Endodermal cell (in vitro differentiated cells): ENCODE measurements around the gene CYB5R3. TPM values are rescaled to one million over a fixed set of nuclear protein-coding genes. Genes with fewer than 3 reads are reported as not detected.
A peak's percentile ranks its signal among the peaks of the same experiment; 100 is the strongest.

Experiments
- DNase-seq: peaks from one replicate; pipeline ENCODE4 v3.0.0-alpha.2; 2017
- H3K27ac ChIP-seq: 2 replicates; pipeline ENCODE4 v1.5.1; 2013; ENCODE audit warnings: mild to moderate bottlenecking, low read depth, low read length, moderate library complexity
- H3K27me3 ChIP-seq: 2 replicates; pipeline ENCODE4 v1.6.1; 2013; ENCODE audit warnings: mild to moderate bottlenecking, low read length, moderate library complexity; ENCODE audit not compliant: insufficient read depth, control insufficient read depth, poor library complexity, severe bottlenecking
- H3K36me3 ChIP-seq: 2 replicates; pipeline ENCODE4 v1.7.0; 2013; ENCODE audit warnings: mild to moderate bottlenecking, low read length, moderate library complexity; ENCODE audit not compliant: control insufficient read depth, insufficient read depth
- H3K4me1 ChIP-seq: one replicate; pipeline ENCODE4 v1.7.0; 2013; ENCODE audit warnings: low read length; ENCODE audit not compliant: control insufficient read depth, insufficient read depth
- H3K4me3 ChIP-seq: 2 replicates; pipeline ENCODE4 v1.5.1; 2013; ENCODE audit warnings: mild to moderate bottlenecking, low read length, moderate library complexity
- H3K9ac ChIP-seq: 2 replicates; pipeline ENCODE4 v1.6.1; 2013; ENCODE audit warnings: mild to moderate bottlenecking, low read length, moderate library complexity; ENCODE audit not compliant: poor library complexity, severe bottlenecking; ENCODE audit errors: extremely low read depth
- H3K9me3 ChIP-seq: 2 replicates; pipeline ENCODE4 v1.6.1; 2013; ENCODE audit warnings: mild to moderate bottlenecking, low read length, moderate library complexity; ENCODE audit not compliant: control insufficient read depth
- H3K27ac Mint-ChIP-seq: 2 replicates; pipeline ENCODE4 v1.8.0; 2020; ENCODE audit warnings: mixed read lengths
- H3K27me3 Mint-ChIP-seq: 2 replicates; pipeline ENCODE4 v1.8.0; 2021; ENCODE audit warnings: mild to moderate bottlenecking, mixed read lengths; ENCODE audit not compliant: insufficient read depth
- H3K36me3 Mint-ChIP-seq: 2 replicates; pipeline ENCODE4 v1.8.0; 2020; ENCODE audit warnings: low read depth, mixed read lengths
- H3K4me1 Mint-ChIP-seq: 2 replicates; pipeline ENCODE4 v1.8.0; 2020; ENCODE audit warnings: mixed read lengths
- H3K4me3 Mint-ChIP-seq: 2 replicates; pipeline ENCODE4 v1.8.0; 2020; ENCODE audit warnings: mild to moderate bottlenecking, moderate library complexity, mixed read lengths
- H3K9me3 Mint-ChIP-seq: 2 replicates; pipeline ENCODE4 v1.8.0; 2020; ENCODE audit warnings: mild to moderate bottlenecking, mixed read lengths
- CTCF ChIP-seq: fragments of 200-600 bp; sonication (generic); conservative IDR thresholded peaks from 2 replicates; pipeline ENCODE4 v1.5.0; 2021; ENCODE audit warnings: antibody characterized with exemption, mild to moderate bottlenecking
- WGBS, 2 experiments: methylation state at CpG; one replicate each; pipeline versions ENCODE4 v1.1.5 to v1.1.7; 2013; ENCODE audit warnings: missing lambda C conversion rate in 2 of 2, mixed read lengths in 1 of 2; ENCODE audit not compliant: insufficient coverage in 1 of 2, insufficient read length in 1 of 2; 5-methylcytosine and 5-hydroxymethylcytosine counted together
- total RNA-seq, 2 donors: library from RNA; stranded (reverse); fragmentation: NEBNext Ultra II Directional in 1 of 2; extraction: Animal tissue kit (Norgen Biotek cat#: 25700) in 1 of 2; gene quantifications; 2 replicates in 1 of 2; 3 replicates in 1 of 2; pipeline ENCODE4 v1.2.1, GENCODE V29; 2021

CYB5R3 gene
- total RNA-seq, 2 donors from 2014 or later, result 89.5 to 92.4 TPM

GRCh38 chr22:42635531-42635930 lies 13.7 kb downstream of the CYB5R3 start:
- H3K9me3 Mint-ChIP-seq, result no peaks in the 10 kb centered on the region
- Histone ChIP-seq H3K4me3 (no peak overlapping the region), H3K9ac (no peak overlapping the region), H3K27ac (no peak overlapping the region), H3K36me3 (peaks cover 8% of the 10 kb centered on the region), H3K4me1 (no peaks in the 10 kb centered on the region), H3K27me3 (no peaks in the 10 kb centered on the region), H3K9me3 (no peaks in the 10 kb centered on the region)
- H3K27ac Mint-ChIP-seq, result no peak overlapping the region
- DNase-seq, result no peak
- no peak for TF ChIP-seq CTCF
- H3K27me3 Mint-ChIP-seq, result no peaks in the 10 kb centered on the region
- H3K4me3 Mint-ChIP-seq, result no peak overlapping the region
- 92 to 94% methylated on average over 2 to 3 of the region's 3 CpGs for WGBS, 2 experiments
- no peaks in the 10 kb centered on the region for H3K4me1 Mint-ChIP-seq
- peaks cover 36% of the 10 kb centered on the region for H3K36me3 Mint-ChIP-seq

GRCh38 chr22:42633013-42633412 lies 16.2 kb downstream of the CYB5R3 start:
- H3K9ac ChIP-seq, result no peak overlapping the region
- no peak overlapping the region for H3K27ac Mint-ChIP-seq
- H3K9me3 ChIP-seq, result no peaks in the 10 kb centered on the region
- no peak for TF ChIP-seq CTCF
- H3K36me3 Mint-ChIP-seq, result peaks cover 53% of the 10 kb centered on the region
- H3K9me3 Mint-ChIP-seq, result no peaks in the 10 kb centered on the region
- H3K27me3 Mint-ChIP-seq, result no peaks in the 10 kb centered on the region
- WGBS, 2 experiments, result 97 to 100% methylated on average over 2 to 9 of the region's 9 CpGs
- H3K27ac ChIP-seq, result no peak overlapping the region
- peaks cover 16% of the 10 kb centered on the region for H3K36me3 ChIP-seq
- H3K4me1 Mint-ChIP-seq, result no peaks in the 10 kb centered on the region
- no peaks in the 10 kb centered on the region for H3K4me1 ChIP-seq
- H3K27me3 ChIP-seq, result no peaks in the 10 kb centered on the region
- no peak overlapping the region for H3K4me3 Mint-ChIP-seq
- no peak for DNase-seq
- H3K4me3 ChIP-seq, result no peak overlapping the region

GRCh38 chr22:42632096-42632495 lies 17.1 kb downstream of the CYB5R3 start:
- H3K4me3 ChIP-seq, result no peak overlapping the region
- H3K9me3 ChIP-seq, result no peaks in the 10 kb centered on the region
- Mint-ChIP-seq H3K27me3 (no peaks in the 10 kb centered on the region), H3K4me3 (no peak overlapping the region), H3K27ac (no peak overlapping the region), H3K9me3 (no peaks in the 10 kb centered on the region), H3K4me1 (no peaks in the 10 kb centered on the region), H3K36me3 (peaks cover 57% of the 10 kb centered on the region)
- H3K9ac ChIP-seq, result no peak overlapping the region
- peaks cover 18% of the 10 kb centered on the region for H3K36me3 ChIP-seq
- H3K27ac ChIP-seq, result no peak overlapping the region
- peak; percentile 66 for DNase-seq
- H3K27me3 ChIP-seq, result no peaks in the 10 kb centered on the region
- no peaks in the 10 kb centered on the region for H3K4me1 ChIP-seq
- WGBS, 2 experiments, result 94 to 96% methylated on average over 10 to 13 of the region's 13 CpGs
- peak; percentile 68 for TF ChIP-seq CTCF
